Omental fat pad (tissue), 4 donors: Measurements from ENCODE around the gene TSPAN8. TPM values are rescaled to one million over a fixed set of nuclear protein-coding genes. Genes with fewer than 3 reads are reported as not detected.
"Not testable (repeated sequence)": the region's sequence is repeated elsewhere in the genome, so short reads cannot be mapped to it uniquely, and the experiment has no call there.

ENCODE experiments used
- ATAC-seq: fragments of 150-250 bp; one replicate; pipeline ENCODE4 v1.9.1; 2016; ENCODE audit warnings: mild to moderate bottlenecking, moderate library complexity; ENCODE audit not compliant: low FRiP score
- DNase-seq: peaks from one replicate; pipeline ENCODE4 v3.0.0-alpha.2; 2019; ENCODE audit warnings: low spot score
- total RNA-seq, 4 donors: library from RNA; depleted of rRNA; stranded (reverse); fragments of >200 nt; gene quantifications; one replicate each; pipeline ENCODE4 v1.1.0, GENCODE V29; 2016
- TF ChIP-seq, protein P1 (sequence below), 3 donors: fragments of 450-650 bp; IDR thresholded peaks; one replicate each; pipeline ENCODE4 v1.5.1; 2016 to 2017; ENCODE audit warnings: antibody characterized with exemption in 3 of 3, mild to moderate bottlenecking in 3 of 3, moderate library complexity in 2 of 3

TSPAN8 gene
- total RNA-seq, 4 donors from 2014 or later, result 2.9 to 13.4 (median 10.1) TPM

DNA sequence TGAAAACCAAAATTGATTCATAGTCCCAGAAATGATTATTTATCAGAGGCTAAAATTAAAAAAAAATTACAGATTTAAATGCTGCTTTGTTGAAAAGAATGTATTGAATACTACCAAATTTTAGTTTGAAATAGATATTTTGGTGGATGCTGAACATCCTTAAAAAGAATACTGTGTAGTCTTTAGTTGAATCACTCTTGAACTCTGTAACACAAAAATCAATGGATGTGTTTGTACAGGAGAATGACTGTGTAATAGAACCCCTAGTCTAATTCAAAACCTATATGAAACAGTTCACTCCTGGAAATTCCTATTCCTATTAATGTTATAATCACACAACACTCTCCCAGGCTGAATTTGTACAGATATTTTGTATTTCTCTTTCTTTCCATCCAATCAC is 1.5 kb upstream of the TSPAN8 start:
- DNase-seq, result no peak
- ATAC-seq, result no peak
- TF ChIP-seq, protein P1, sequence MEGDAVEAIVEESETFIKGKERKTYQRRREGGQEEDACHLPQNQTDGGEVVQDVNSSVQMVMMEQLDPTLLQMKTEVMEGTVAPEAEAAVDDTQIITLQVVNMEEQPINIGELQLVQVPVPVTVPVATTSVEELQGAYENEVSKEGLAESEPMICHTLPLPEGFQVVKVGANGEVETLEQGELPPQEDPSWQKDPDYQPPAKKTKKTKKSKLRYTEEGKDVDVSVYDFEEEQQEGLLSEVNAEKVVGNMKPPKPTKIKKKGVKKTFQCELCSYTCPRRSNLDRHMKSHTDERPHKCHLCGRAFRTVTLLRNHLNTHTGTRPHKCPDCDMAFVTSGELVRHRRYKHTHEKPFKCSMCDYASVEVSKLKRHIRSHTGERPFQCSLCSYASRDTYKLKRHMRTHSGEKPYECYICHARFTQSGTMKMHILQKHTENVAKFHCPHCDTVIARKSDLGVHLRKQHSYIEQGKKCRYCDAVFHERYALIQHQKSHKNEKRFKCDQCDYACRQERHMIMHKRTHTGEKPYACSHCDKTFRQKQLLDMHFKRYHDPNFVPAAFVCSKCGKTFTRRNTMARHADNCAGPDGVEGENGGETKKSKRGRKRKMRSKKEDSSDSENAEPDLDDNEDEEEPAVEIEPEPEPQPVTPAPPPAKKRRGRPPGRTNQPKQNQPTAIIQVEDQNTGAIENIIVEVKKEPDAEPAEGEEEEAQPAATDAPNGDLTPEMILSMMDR (IDR thresholded peaks at IDR 0.05), result no peak

DNA sequence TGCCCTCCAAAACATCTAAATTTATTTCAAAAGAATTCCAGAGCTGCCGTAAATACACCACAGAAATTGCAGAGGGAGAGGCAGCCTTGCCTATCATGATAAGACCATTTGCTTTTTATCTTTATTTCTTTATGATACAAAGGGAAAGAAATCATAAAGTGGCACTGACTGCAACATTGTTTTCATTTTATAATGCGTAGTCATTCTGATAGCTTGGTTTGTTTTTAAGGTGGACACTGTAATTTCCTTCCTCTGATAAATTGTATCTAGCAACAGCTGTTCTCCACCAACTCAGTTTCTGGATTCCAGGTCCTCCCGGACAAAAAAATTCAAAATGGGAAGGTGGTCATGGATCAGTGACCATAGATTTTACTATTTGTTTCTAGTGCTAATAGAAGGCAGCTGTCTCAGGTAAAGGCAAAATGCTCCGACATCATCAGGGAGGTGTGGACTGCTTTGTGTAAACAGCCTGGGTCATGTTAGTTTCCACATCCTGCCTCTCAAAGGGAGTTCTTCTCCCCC is 623 bp upstream of the TSPAN8 start:
- ATAC-seq (no peak), DNase-seq (no peak)
- TF ChIP-seq, protein P1 (IDR thresholded peaks at IDR 0.05), result no peak

DNA sequence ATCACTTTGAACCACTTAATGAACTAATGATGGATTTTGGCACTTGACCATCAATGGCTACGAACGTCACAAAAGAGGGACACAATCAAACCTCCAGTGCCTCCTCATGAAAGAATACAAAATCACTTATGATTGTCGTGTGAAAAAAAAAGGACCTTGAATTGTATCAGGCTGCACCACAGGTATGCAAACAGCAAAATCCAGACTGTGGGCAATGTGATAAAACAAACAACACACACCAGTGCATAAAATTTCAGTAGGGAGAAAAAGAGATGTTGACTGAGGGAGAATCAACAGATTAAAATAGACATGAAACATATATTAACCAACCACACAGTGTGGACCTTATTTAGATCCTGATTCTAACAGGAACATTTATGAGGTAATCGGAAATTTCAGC is 2.6 kb downstream of the TSPAN8 start:
- ATAC-seq (no peak), DNase-seq (no peak)
- TF ChIP-seq, protein P1 (IDR thresholded peaks at IDR 0.05), result no peak

DNA sequence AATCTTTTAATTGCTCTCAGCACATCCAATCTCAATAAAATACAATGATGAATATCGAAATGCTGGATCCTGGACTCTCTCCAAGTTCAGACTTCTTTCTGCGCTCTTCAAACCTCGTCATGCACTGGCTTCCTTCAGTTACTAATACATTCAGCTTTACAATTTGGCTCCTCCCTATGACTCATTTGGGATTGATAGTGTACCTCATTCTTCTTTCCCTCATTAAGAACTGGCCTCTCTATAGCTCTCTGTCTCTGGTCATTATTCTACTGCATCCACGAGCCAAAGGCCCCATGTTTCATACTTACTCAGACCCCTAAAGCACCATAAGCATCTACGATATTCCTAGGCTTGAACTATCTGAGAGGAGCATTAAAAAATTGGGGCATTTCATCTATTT is 4.9 kb downstream of the TSPAN8 start:
- DNase-seq, result no peak
- no peak for ATAC-seq
- TF ChIP-seq, protein P1 (IDR thresholded peaks at IDR 0.05), result no peak

DNA sequence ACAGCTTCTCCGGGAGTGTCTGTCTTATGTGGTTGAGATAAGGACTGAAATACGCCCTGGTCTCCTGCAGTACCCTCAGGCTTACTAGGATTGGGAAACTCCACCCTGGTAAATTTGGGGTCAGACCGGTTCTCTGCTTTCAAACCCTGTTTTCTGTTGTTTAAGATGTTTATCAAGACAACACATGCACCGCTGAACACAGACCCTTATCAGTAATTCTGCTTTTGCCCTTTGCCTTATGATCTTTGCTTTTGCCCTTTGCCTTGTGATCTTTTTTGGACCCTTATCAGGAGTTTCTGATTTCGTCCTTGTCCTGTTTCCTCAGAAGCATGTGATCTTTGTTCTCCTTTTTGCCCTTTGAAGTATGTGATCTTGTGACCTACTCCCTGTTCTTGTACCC is 7.8 kb downstream of the TSPAN8 start:
- ATAC-seq, DNase-seq: not testable (repeated sequence)

DNA sequence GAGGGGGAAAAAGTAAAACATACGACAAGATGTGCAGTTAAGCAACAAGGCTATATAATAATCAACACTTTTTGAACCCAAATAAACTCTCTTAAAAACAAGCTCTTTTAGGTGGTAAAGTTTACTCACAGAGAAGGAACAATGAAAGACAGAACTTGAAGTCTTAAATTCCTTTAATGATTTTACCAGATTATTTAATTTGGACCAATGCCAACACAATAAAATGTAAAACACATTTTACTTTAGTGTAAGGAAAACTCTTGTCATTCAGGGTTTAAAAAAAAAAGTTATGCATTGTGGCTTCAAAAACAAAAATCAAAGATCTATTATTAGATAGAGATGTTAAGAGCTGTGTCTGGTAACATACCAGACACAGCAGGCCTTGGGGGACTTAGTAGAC is 13.1 kb downstream of the TSPAN8 start:
- TF ChIP-seq, protein P1 (IDR thresholded peaks at IDR 0.05), result no peak
- DNase-seq (no peak), ATAC-seq (no peak)

DNA sequence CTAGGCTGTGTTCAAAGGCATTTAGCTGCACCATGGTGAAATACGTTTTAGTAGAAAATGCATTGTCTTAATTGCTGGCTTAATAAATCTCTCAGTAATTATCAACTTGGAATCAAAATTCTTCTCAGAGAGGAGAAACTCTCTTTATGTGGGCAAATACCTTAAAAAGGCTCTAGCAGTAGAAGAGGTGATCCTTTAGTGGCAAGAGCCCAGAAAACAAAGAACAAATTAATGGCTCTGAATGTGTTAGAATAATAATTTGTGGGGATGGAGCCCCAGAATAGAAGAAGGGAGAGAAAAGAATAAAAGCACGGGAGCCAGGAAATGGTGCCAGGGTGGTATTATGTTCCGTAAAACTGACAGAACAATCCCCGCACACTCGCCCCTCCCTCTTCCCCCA is 14.8 kb downstream of the TSPAN8 start:
- DNase-seq, result no peak
- TF ChIP-seq, protein P1 (IDR thresholded peaks at IDR 0.05), result no peak
- ATAC-seq, result no peak

DNA sequence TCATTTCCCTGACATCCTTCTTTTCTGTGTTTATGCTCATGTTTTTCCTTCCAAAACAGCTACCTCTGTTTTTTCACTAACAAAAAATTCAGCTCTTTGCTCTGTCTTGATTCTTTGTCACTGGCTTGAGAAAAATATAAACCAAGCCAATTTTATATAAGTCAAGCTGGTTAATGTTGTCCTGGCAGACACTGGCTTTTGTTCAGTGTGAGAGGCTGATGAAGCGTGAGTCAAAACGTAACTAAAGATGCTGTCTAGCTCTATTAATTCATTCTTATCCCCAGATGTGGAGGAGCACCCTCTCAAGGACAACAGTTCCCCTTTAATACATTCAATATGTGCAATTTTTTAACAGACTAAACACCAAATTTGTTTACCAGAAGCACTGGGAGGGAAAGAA is 15.8 kb downstream of the TSPAN8 start:
- TF ChIP-seq, protein P1 (IDR thresholded peaks at IDR 0.05), result no peak

More for the DNA sequence above, 15.8 kb downstream of the TSPAN8 start:
- no peak for ATAC-seq
- no peak for DNase-seq
